Measurements from ENCODE around the gene HOXB5.

GRCh38 chr17:48627623-48628521 is 34.3 kb upstream of the HOXB5 start:
- TF ChIP-seq ZBTB20 (tag by site-specific recombination; IDR thresholded peaks at IDR 0.05) = no peak
- no peak for TF ChIP-seq PATZ1 (tag by site-specific recombination; IDR thresholded peaks at IDR 0.05)
- no peak for TF ChIP-seq ZNF830 (tag by site-specific recombination; IDR thresholded peaks at IDR 0.05; ENCODE audit: low read depth)
- no peak for TF ChIP-seq ZNF449 (tag by site-specific recombination; IDR thresholded peaks at IDR 0.05)
- no peak for TF ChIP-seq ZNF629 (tag by site-specific recombination; IDR thresholded peaks at IDR 0.05)
- TF ChIP-seq PRDM1 (tag by site-specific recombination; IDR thresholded peaks at IDR 0.05) = no peak
